ENCODE data around the gene ZNRF3.

GRCh38 chr22:29065468-29066190, 182.3 kb downstream of the ZNRF3 start:
- TF ChIP-seq YY1 (IDR thresholded peaks at IDR 0.05; ENCODE audit: insufficient read depth, insufficient read length) (no peak), SUZ12 (IDR thresholded peaks at IDR 0.05; ENCODE audit: extremely low read depth, insufficient read depth, insufficient read length) (no peak), ZNF274 (IDR thresholded peaks at IDR 0.05; ENCODE audit: low read depth, low read length) (no peak)

Data from NT2/D1 (cell line).